ENCODE results near the gene ARHGAP6. TPM values are rescaled to one million over a fixed set of nuclear protein-coding genes. Genes with fewer than 3 reads are reported as not detected.
"Not testable (repeated sequence)": the region's sequence is repeated elsewhere in the genome, so short reads cannot be mapped to it uniquely, and the experiment has no call there.

The ARHGAP6 gene
- total RNA-seq, 3 donors from 2014 or later, result 0.08 to 0.10 TPM; not detected in 1

DNA sequence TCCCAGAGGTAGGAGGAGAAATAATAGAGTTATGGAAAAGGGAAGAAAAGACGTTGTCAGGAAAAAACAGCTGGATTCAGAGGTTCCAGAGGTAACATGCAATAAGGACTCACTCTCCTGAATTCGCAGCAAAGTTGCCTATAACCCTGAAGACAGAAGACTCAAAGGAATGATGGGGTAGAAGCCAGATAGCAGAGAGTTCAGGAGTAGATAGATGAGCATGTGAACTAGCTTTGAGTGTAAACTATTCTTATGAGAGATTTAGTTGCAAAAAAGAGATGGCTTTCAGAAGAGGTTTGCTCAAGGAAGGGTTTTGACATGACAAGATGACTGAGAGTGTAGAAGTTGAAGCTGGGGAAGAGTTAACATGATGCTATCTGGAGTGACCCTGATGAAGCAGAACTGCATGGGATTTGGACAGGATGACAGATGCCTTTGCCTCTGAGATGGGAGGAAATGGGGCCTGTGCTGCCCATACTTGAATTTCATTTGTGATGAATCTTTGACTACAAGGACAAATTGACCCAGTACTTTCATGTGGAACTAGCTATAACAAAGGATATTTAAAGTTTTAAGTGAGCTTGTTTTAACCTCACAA lies 298.6 kb downstream of the ARHGAP6 start:
- Mint-ChIP-seq H3K9me3 (peaks cover 3% of the 10 kb centered on the region), H3K4me1 (ENCODE audit: low read depth) (no peaks in the 10 kb centered on the region), H3K4me3 (no peak overlapping the region), H3K27me3 (ENCODE audit: low read depth) (no peaks in the 10 kb centered on the region), H3K36me3 (ENCODE audit: insufficient read depth) (no peaks in the 10 kb centered on the region)
- ATAC-seq (no peak), DNase-seq (no peak)

DNA sequence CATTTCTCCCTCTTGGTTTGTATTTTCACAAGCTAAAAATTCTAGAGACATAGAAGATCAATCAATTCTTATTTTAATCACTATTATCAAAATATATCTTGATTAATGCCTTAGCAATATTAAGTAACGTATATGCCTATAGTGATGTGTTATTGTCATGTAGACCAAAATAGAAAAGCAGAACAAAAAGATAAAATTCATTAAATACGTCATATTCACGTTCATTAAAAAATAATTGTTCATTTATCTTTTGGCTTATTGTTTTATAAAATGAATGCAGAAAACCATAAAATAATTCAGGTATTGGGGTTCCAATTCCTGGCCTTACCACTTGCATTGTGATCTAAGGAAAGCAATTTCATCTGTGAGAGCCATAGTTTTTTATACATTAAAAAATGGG lies 300.3 kb downstream of the ARHGAP6 start:
- Mint-ChIP-seq H3K4me3 (no peak overlapping the region), H3K36me3 (ENCODE audit: insufficient read depth) (no peaks in the 10 kb centered on the region), H3K4me1 (ENCODE audit: low read depth) (no peaks in the 10 kb centered on the region), H3K27me3 (ENCODE audit: low read depth) (no peaks in the 10 kb centered on the region), H3K9me3 (peaks cover 3% of the 10 kb centered on the region)
- ATAC-seq (no peak), DNase-seq (no peak)

- H3K27me3 Mint-ChIP-seq (ENCODE audit: low read depth), result no peaks in the 10 kb centered on the region
- ATAC-seq (no peak), DNase-seq (no peak)
- peaks cover 3% of the 10 kb centered on the region for H3K9me3 Mint-ChIP-seq
- no peak overlapping the region for H3K4me3 Mint-ChIP-seq
- no peaks in the 10 kb centered on the region for H3K36me3 Mint-ChIP-seq (ENCODE audit: insufficient read depth)
- no peaks in the 10 kb centered on the region for H3K4me1 Mint-ChIP-seq (ENCODE audit: low read depth)
These were observed 300.9 kb downstream of the ARHGAP6 start for GRCh38 chrX:11364835-11365234.

GRCh38 chrX:11363825-11364224 lies 301.9 kb downstream of the ARHGAP6 start:
- H3K36me3 Mint-ChIP-seq (ENCODE audit: insufficient read depth); H3K27me3 Mint-ChIP-seq (ENCODE audit: low read depth); H3K4me3 Mint-ChIP-seq; DNase-seq; H3K4me1 Mint-ChIP-seq (ENCODE audit: low read depth); ATAC-seq; H3K9me3 Mint-ChIP-seq: not testable (repeated sequence)

DNA sequence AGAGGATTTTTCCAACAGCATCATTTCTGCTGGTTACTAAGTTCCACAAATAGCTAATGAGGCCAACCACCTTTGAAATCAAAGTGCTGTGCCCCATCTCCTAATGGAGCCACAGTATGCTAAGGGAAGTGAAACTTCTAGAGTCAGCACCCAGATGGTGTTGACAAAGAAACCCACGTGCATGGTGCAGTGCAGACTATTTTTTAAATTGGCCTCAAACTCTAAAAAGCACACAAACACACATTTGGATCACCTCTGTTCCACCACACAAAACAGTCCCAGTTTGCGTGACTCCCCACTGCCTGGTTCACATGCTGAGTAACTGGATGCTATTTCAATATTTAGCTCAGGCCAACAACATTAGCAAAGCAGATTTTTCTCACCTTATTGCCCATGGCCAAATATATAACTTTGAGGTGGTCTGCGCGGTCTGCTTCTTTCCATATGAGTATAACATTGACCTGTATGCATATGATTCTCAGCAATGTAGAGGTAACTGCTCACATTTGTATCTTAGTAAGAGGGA lies 302.6 kb downstream of the ARHGAP6 start:
- Mint-ChIP-seq H3K36me3 (ENCODE audit: insufficient read depth) (no peaks in the 10 kb centered on the region), H3K4me1 (ENCODE audit: low read depth) (no peaks in the 10 kb centered on the region), H3K9me3 (peaks cover 3% of the 10 kb centered on the region), H3K27me3 (ENCODE audit: low read depth) (no peaks in the 10 kb centered on the region), H3K4me3 (no peak overlapping the region)
- no peak for DNase-seq
- no peak for ATAC-seq

DNA sequence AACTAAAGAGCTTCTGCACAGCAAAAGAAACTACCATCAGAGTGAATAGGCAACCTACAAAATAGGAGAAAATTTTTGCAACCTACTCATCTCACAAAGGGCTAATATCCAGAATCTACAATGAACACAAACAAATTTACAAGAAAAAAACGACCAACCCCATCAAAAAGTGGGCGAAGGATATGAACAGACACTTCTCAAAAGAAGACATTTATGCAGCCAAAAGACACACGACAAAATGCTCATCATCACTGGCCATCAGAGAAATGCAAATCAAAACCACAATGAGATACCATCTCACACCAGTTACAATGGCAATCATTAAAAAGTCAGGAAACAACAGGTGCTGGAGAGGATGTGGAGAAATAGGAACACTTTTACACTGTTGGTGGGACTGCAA lies 304.1 kb downstream of the ARHGAP6 start:
- not testable (repeated sequence) for H3K36me3 Mint-ChIP-seq (ENCODE audit: insufficient read depth); ATAC-seq; H3K9me3 Mint-ChIP-seq; H3K4me1 Mint-ChIP-seq (ENCODE audit: low read depth); H3K27me3 Mint-ChIP-seq (ENCODE audit: low read depth); DNase-seq; H3K4me3 Mint-ChIP-seq

DNA sequence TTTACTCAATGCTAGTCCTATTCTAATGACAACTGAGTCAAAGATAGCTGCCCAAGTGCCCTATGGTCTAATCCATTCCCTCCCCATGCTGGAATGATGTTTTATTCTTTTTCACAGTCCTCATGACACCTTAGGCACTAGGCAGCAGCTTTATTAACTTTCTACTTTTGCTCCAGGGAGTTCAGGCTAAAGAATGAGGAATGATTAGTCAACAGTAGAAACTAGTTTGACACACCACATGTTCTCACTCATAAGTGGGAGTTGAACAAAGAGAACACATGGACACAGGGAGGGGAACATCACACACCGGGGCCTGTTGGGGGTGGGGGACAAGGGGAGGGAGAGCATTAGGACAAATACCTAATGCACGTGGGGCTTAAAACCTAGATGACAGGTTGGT lies 309.8 kb downstream of the ARHGAP6 start:
- ATAC-seq; H3K4me1 Mint-ChIP-seq (ENCODE audit: low read depth); H3K27me3 Mint-ChIP-seq (ENCODE audit: low read depth); H3K4me3 Mint-ChIP-seq; DNase-seq; H3K9me3 Mint-ChIP-seq; H3K36me3 Mint-ChIP-seq (ENCODE audit: insufficient read depth): not testable (repeated sequence)

- H3K4me3 Mint-ChIP-seq, result no peak overlapping the region
- no peak for DNase-seq
- no peak for ATAC-seq
- H3K27me3 Mint-ChIP-seq (ENCODE audit: low read depth), result no peaks in the 10 kb centered on the region
- no peaks in the 10 kb centered on the region for H3K9me3 Mint-ChIP-seq
- no peaks in the 10 kb centered on the region for H3K4me1 Mint-ChIP-seq (ENCODE audit: low read depth)
- H3K36me3 Mint-ChIP-seq (ENCODE audit: insufficient read depth), result no peaks in the 10 kb centered on the region
These were observed 310.3 kb downstream of the ARHGAP6 start for GRCh38 chrX:11355259-11355909.

DNA sequence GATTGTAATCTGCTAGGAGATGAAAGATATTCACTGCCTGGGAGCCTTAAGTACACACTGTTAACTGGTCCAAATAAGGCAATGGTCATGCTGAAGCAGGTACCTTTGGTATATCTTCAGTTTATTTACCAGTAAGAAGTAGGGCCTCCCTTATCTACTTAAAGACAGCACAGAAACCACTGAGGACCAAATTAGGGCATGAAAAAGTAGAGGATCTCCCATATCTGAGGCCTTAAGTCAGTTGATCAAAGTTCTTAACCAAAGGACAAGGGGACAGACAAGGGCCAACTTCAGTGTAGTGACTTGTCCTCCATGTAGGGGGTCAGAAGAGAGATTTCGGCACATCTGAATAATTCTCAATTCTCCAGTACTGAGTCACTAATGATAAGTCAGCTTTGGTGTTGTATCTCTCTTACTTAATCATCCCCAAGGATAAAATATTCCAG lies 313.4 kb downstream of the ARHGAP6 start:
- DNase-seq (no peak), ATAC-seq (no peak)
- H3K27me3 Mint-ChIP-seq (ENCODE audit: low read depth), result no peaks in the 10 kb centered on the region
- no peaks in the 10 kb centered on the region for H3K9me3 Mint-ChIP-seq
- no peak overlapping the region for H3K4me3 Mint-ChIP-seq
- no peaks in the 10 kb centered on the region for H3K4me1 Mint-ChIP-seq (ENCODE audit: low read depth)
- H3K36me3 Mint-ChIP-seq (ENCODE audit: insufficient read depth), result no peaks in the 10 kb centered on the region

DNA sequence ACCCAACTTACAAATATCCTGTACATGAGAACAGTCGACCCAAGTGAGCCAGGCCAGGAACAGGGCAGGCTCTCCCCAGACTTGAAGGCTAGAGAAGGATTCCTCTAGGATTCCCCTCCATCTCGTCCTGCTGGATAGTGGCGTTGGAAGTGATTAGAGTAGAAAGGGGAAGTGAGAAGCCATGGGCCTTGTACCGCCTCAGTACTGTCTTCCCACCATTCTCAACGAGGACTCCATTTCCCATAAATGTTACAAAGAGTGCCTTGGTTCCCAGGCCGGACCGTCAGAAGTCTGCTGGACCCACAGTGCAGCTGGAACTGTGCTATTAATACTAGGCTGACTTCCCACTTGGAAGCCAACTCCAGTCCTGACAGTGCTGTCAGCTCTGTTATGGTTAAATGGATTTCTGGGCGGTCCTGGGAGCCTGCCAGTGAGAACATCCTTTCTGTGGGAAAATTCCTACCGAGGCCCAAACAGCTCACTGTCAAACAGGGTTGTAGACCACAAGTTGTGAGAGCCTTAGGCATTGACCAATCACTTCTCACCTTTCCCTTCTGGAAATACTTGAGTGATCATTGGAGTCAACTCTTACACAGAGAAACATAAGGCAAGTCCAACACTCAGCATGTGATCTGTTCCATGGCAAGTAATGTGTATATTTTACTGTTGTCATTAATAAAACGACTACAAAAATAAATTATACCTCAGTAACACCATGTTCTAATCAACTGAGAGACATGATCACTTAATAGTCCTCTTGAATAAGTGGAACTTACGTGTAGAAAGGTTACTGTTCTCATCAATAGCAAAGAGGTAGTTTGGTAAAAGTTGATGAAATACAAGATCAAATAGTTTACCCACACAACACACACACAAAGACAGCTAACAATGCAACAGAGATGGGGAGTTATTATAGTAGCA lies 314.1 kb downstream of the ARHGAP6 start:
- DNase-seq (no peak), ATAC-seq (no peak)
- Mint-ChIP-seq H3K9me3 (no peaks in the 10 kb centered on the region), H3K4me1 (ENCODE audit: low read depth) (no peaks in the 10 kb centered on the region), H3K4me3 (no peak overlapping the region), H3K27me3 (ENCODE audit: low read depth) (no peaks in the 10 kb centered on the region), H3K36me3 (ENCODE audit: insufficient read depth) (no peaks in the 10 kb centered on the region)

DNA sequence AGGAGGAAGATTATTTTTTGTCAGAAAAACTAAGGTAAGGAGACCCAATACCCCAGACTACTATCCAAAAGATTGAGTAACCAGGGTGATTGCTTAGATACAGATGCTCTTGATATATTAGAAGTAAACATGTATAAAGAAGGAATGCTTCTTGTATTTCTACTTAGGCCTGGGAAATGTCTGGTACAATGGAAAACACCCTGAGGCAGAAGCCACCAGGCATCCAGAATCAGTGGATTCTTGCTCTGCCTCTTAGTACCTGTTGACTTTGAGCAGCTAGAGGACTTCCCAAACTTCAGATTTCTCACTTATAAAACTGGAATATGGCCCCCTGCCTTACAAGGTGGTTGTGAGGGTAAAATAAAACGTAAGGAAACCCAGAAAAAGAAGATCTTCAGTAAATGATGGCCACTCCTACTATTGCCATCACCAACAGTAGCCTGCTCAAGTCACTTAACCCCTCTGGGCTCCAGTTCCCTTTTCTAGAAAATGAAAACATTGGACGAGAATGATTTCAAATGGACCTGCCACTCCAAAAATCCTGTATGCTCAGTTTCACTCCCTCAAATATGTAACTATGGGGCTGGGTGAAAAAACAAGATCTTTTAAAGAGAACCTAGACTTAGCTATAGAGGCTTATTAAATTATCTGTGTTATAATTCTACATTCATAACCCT lies 315.9 kb downstream of the ARHGAP6 start:
- Mint-ChIP-seq H3K9me3 (no peaks in the 10 kb centered on the region), H3K4me1 (ENCODE audit: low read depth) (no peaks in the 10 kb centered on the region), H3K27me3 (ENCODE audit: low read depth) (no peaks in the 10 kb centered on the region), H3K36me3 (ENCODE audit: insufficient read depth) (no peaks in the 10 kb centered on the region), H3K4me3 (no peak overlapping the region)
- ATAC-seq (no peak), DNase-seq (no peak)

- Mint-ChIP-seq H3K4me3 (no peak overlapping the region), H3K27me3 (ENCODE audit: low read depth) (no peaks in the 10 kb centered on the region), H3K9me3 (no peaks in the 10 kb centered on the region), H3K4me1 (ENCODE audit: low read depth) (no peaks in the 10 kb centered on the region), H3K36me3 (ENCODE audit: insufficient read depth) (no peaks in the 10 kb centered on the region)
- no peak for ATAC-seq
- DNase-seq, result no peak
These were observed 316.7 kb downstream of the ARHGAP6 start for GRCh38 chrX:11349020-11349419.

GRCh38 chrX:11347300-11347699 lies 318.4 kb downstream of the ARHGAP6 start:
- H3K27me3 Mint-ChIP-seq (ENCODE audit: low read depth), result no peaks in the 10 kb centered on the region
- H3K36me3 Mint-ChIP-seq (ENCODE audit: insufficient read depth), result no peaks in the 10 kb centered on the region
- ATAC-seq (no peak), DNase-seq (no peak)
- no peaks in the 10 kb centered on the region for H3K4me1 Mint-ChIP-seq (ENCODE audit: low read depth)
- no peak overlapping the region for H3K4me3 Mint-ChIP-seq
- no peaks in the 10 kb centered on the region for H3K9me3 Mint-ChIP-seq

DNA sequence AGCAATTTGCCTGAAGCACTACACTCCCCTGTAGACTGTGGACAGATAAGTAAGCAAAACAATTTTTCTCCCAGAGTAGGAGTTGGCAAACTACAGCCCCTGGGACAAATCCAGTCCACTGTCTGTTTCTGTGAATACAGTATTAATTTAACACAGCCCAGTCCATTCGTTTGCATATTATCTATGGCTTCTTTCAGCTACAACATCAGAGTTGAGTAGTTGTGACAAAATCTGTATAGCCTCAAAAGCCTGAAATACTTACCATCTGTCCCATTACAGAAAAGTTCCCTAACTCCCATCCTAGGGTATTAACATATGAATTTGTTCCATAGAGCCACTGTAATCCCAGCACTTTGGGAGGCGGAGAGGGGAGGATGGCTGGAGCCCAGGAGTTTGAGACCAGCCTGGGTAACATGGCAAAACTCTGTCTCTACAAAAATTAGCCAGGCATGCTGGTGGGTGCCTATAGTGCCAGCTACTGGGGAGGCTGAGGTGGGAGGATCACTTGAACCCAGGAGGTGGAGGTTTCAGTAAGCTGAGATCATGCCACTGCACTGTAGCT lies 319.5 kb downstream of the ARHGAP6 start:
- no peaks in the 10 kb centered on the region for H3K9me3 Mint-ChIP-seq
- H3K4me3 Mint-ChIP-seq, result no peak overlapping the region
- no peaks in the 10 kb centered on the region for H3K27me3 Mint-ChIP-seq (ENCODE audit: low read depth)
- H3K4me1 Mint-ChIP-seq (ENCODE audit: low read depth), result no peaks in the 10 kb centered on the region
- H3K36me3 Mint-ChIP-seq (ENCODE audit: insufficient read depth), result no peaks in the 10 kb centered on the region
- no peak for ATAC-seq
- no peak for DNase-seq

All from activated T-cell treated with anti-CD3 and anti-CD28 coated beads, Interleukin-2, amount 50 U/mL, for 4 hours (primary cell).